HCT116 (cell line): ENCODE results near the gene TTC23. TPM values are rescaled to one million over a fixed set of nuclear protein-coding genes. Genes with fewer than 3 reads are reported as not detected.

Source experiments
- ATAC-seq: fragments of 200-7000 bp; cut with Tn5 transposase; 2 replicates; pipeline ENCODE4 v1.9.1; 2020; ENCODE audit warnings: mild to moderate bottlenecking, moderate library complexity
- BruUV-seq: library from RNA; stranded (reverse); fragments of 400-500 nt; replicated peaks from 2 replicates; lab custom pipeline; 2021; lab: Mats Ljungman, UMichigan
- CTCF ChIA-PET: fragments of 300-600 bp; sonication (Branson Sonifier 250); formaldehyde crosslinking; loops from one replicate; lab custom pipeline; 2021; ENCODE audit warnings: antibody characterized with exemption; lab: Charles Lee
- POLR2A ChIA-PET: fragments of 300-600, 350-600 bp; sonication (Branson Sonifier 250); formaldehyde crosslinking; loops from one replicate; lab custom pipeline; 2021; ENCODE audit warnings: antibody characterized with exemption; lab: Charles Lee
- RAD21 ChIA-PET, 2 experiments: fragments of 300-600 bp; sonication (Branson Sonifier 250); formaldehyde crosslinking; loops; one replicate each; lab custom pipeline; 2023; ENCODE audit warnings: low total read pairs in 2 of 2; ENCODE audit not compliant: uncharacterized antibody in 2 of 2, unreplicated experiment in 2 of 2, low non-redundant PET in 1 of 2; lab: Charles Lee
- DNase-seq: peaks from one replicate; pipeline ENCODE4 v3.0.0-alpha.2; 2010; ENCODE audit warnings: low read depth, low spot score
- H2AFZ ChIP-seq: fragments of 200-600 bp; shearing (Covaris generic), sonication (generic); 2 replicates; pipeline ENCODE4 v1.6.1; 2017; ENCODE audit warnings: low read depth, mixed run types, mixed read lengths, antibody characterized with exemption, low read length; ENCODE audit not compliant: poor library complexity, severe bottlenecking
- H3K27ac ChIP-seq: 2 replicates; pipeline ENCODE4 v1.5.1; 2012; ENCODE audit warnings: low read depth, low read length
- H3K27me3 ChIP-seq: fragments of 200-600 bp; sonication (generic); 2 replicates; pipeline ENCODE4 v1.6.1; 2016; ENCODE audit warnings: mixed run types, low read length, mixed read lengths; ENCODE audit not compliant: insufficient read depth
- H3K36me3 ChIP-seq, 2 experiments: fragments of 200-500 bp in 1 of 2; fragments of 200-600 bp in 1 of 2; sonication (Bioruptor generic) in 1 of 2; sonication (generic) in 1 of 2; 2 replicates each; pipeline versions ENCODE4 v1.5.1 to v1.6.1; 2014 to 2016; ENCODE audit warnings: low read length in 2 of 2, inconsistent platforms in 1 of 2, mixed read lengths in 1 of 2, mixed run types in 1 of 2; ENCODE audit not compliant: insufficient read depth in 2 of 2, control insufficient read depth in 1 of 2
- H3K4me1 ChIP-seq, 2 experiments: fragments of 200-600 bp in 1 of 2; sonication (generic) in 1 of 2; 2 replicates each; pipeline versions ENCODE4 v1.5.1 to v1.6.1; 2012 to 2017; ENCODE audit warnings: low read length in 2 of 2, inconsistent platforms in 1 of 2, mild to moderate bottlenecking in 1 of 2, mixed read lengths in 1 of 2, mixed run types in 1 of 2, moderate library complexity in 1 of 2; ENCODE audit not compliant: insufficient read depth in 2 of 2, control insufficient read depth in 1 of 2
- H3K4me2 ChIP-seq: fragments of 200-600 bp; sonication (generic); 2 replicates; pipeline ENCODE4 v1.6.1; 2017; ENCODE audit warnings: mixed run types, low read length, mixed read lengths
- H3K4me3 ChIP-seq, 2 experiments: fragments of 200-600 bp in 1 of 2; sonication (generic) in 1 of 2; replicated peaks in 1 of 2; 2 replicates each; pipeline ENCODE4 v1.5.1; 2011 to 2016; ENCODE audit warnings: low read length in 2 of 2, control low read depth in 1 of 2, low read depth in 1 of 2, mild to moderate bottlenecking in 1 of 2, mixed read lengths in 1 of 2, mixed run types in 1 of 2
- H3K79me2 ChIP-seq: fragments of 200-600 bp; sonication (generic); 2 replicates; pipeline ENCODE4 v1.6.1; 2017; ENCODE audit warnings: mild to moderate bottlenecking, mixed run types, low read length, moderate library complexity, mixed read lengths; ENCODE audit not compliant: insufficient read depth
- H3K9ac ChIP-seq: fragments of 200-600 bp; sonication (generic); 2 replicates; pipeline ENCODE4 v1.6.1; 2016; ENCODE audit warnings: low read length, mixed read lengths
- H3K9me2 ChIP-seq: fragments of 200-600 bp; sonication (generic), shearing (Covaris generic); 2 replicates; pipeline ENCODE4 v1.6.1; 2017; ENCODE audit warnings: mixed run types, mild to moderate bottlenecking, moderate library complexity; ENCODE audit not compliant: insufficient read depth
- H3K9me3 ChIP-seq, 2 experiments: fragments of 200-500 bp in 1 of 2; fragments of 200-600 bp in 1 of 2; sonication (Bioruptor generic) in 1 of 2; sonication (generic) in 1 of 2; 2 replicates each; pipeline ENCODE4 v1.6.1; 2014 to 2017; ENCODE audit warnings: low read length in 2 of 2, mixed read lengths in 2 of 2, inconsistent platforms in 1 of 2, low read depth in 1 of 2, mild to moderate bottlenecking in 1 of 2, mixed run types in 1 of 2, moderate library complexity in 1 of 2; ENCODE audit not compliant: control insufficient read depth in 1 of 2, insufficient read depth in 1 of 2
- H4K20me1 ChIP-seq: fragments of 200-600 bp; sonication (generic), shearing (Covaris generic); 2 replicates; pipeline ENCODE4 v1.6.1; 2017; ENCODE audit warnings: mixed run types, mild to moderate bottlenecking, moderate library complexity; ENCODE audit not compliant: insufficient read depth
- CBX3 ChIP-seq: IDR thresholded peaks from 2 replicates; pipeline ENCODE4 v1.6.1; 2012; ENCODE audit warnings: low read depth
- CEBPB ChIP-seq: IDR thresholded peaks from 2 replicates; pipeline ENCODE4 v1.6.1; 2012; ENCODE audit warnings: low read depth
- ELF1 ChIP-seq: IDR thresholded peaks from 2 replicates; pipeline ENCODE4 v1.6.1; 2012; ENCODE audit warnings: low read depth, borderline replicate concordance
- JUND ChIP-seq: IDR thresholded peaks from 2 replicates; pipeline ENCODE4 v1.6.1; 2012
- intact Hi-C: fragments of 100-400 bp; cut with micrococcal nuclease; formaldehyde crosslinking; loops from 2 replicates; pipeline ENCODE4 v1.10.0; 2022
- total RNA-seq: library from RNA; stranded (reverse); gene quantifications from one replicate; pipeline ENCODE4 v1.2.1, GENCODE V29; 2021; ENCODE audit not compliant: unreplicated experiment
- TF ChIP-seq, protein P1 (sequence below): IDR thresholded peaks from 2 replicates; pipeline ENCODE4 v1.6.1; 2012; ENCODE audit warnings: low read depth

TTC23 gene
- total RNA-seq, 1 experiment from 2014 or later = 10.2 TPM

DNA sequence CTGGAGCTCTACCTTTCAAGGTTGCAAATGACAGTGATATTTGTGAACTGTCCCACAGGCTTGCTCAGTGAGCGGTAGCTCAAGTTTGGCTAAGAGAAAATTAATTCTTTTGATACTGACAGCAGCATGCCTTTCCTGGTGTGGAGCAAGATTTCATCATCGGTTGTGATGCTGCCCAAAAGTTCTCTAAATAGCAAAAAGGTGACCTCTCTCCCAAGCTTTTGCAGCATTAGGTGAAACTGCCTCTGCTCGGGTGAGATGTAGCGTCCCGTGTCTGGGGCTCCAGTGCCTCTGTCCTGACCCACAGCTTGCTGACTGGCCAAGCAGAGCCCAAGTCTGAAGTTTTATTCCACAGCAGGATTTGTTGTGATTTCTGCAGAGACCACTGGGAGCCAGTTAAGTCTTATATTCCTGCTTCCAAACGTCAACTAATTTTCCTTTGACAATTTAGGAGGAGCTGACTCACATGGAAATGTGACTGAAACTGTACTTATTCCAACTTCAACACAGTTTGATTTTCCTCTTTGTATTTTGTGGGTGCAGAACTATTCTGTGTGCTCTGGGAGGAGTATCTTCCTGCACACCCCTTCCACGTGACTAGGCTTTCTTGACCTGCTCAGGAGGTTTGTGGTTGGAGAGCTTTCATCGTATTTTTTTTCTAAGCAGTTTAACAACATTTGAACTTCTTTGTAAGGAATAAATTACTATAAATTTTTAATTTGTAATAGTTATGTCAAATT is 138.6 kb downstream of the TTC23 start:
- Histone ChIP-seq H3K27me3 (no peaks in the 10 kb centered on the region), H3K9ac (no peak overlapping the region), H3K4me2 (no peak overlapping the region), H3K9me2 (no peaks in the 10 kb centered on the region), H3K27ac (no peak overlapping the region), H3K4me3 (no peak overlapping the region), H3K79me2 (no peaks in the 10 kb centered on the region), H3K9me3 (no peaks in the 10 kb centered on the region), H3K4me1 (no peaks in the 10 kb centered on the region), H3K36me3 (no peaks in the 10 kb centered on the region), H4K20me1 (no peaks in the 10 kb centered on the region), H2AFZ (no peak overlapping the region)
- RAD21 ChIA-PET = no interaction called here
- CTCF ChIA-PET = interaction anchor here (1.4 kb wide), 1 partner anchor 10 kb away, joined by 5 read pairs; no protein-coding TSS in a partner anchor
- POLR2A ChIA-PET = no interaction called here
- ATAC-seq (no peak), DNase-seq (no peak)
- TF ChIP-seq CEBPB (no peak), JUND (no peak), ELF1 (no peak), CBX3 (no peak)
- TF ChIP-seq, protein P1, sequence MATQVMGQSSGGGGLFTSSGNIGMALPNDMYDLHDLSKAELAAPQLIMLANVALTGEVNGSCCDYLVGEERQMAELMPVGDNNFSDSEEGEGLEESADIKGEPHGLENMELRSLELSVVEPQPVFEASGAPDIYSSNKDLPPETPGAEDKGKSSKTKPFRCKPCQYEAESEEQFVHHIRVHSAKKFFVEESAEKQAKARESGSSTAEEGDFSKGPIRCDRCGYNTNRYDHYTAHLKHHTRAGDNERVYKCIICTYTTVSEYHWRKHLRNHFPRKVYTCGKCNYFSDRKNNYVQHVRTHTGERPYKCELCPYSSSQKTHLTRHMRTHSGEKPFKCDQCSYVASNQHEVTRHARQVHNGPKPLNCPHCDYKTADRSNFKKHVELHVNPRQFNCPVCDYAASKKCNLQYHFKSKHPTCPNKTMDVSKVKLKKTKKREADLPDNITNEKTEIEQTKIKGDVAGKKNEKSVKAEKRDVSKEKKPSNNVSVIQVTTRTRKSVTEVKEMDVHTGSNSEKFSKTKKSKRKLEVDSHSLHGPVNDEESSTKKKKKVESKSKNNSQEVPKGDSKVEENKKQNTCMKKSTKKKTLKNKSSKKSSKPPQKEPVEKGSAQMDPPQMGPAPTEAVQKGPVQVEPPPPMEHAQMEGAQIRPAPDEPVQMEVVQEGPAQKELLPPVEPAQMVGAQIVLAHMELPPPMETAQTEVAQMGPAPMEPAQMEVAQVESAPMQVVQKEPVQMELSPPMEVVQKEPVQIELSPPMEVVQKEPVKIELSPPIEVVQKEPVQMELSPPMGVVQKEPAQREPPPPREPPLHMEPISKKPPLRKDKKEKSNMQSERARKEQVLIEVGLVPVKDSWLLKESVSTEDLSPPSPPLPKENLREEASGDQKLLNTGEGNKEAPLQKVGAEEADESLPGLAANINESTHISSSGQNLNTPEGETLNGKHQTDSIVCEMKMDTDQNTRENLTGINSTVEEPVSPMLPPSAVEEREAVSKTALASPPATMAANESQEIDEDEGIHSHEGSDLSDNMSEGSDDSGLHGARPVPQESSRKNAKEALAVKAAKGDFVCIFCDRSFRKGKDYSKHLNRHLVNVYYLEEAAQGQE = no peak
- no TSS peak for BruUV-seq
- intact Hi-C loops = no loop called here
